ENCODE results near the gene UGGT2.
"Not testable (repeated sequence)": the region's sequence is repeated elsewhere in the genome, so short reads cannot be mapped to it uniquely, and the experiment has no call there.

UGGT2 gene

DNA sequence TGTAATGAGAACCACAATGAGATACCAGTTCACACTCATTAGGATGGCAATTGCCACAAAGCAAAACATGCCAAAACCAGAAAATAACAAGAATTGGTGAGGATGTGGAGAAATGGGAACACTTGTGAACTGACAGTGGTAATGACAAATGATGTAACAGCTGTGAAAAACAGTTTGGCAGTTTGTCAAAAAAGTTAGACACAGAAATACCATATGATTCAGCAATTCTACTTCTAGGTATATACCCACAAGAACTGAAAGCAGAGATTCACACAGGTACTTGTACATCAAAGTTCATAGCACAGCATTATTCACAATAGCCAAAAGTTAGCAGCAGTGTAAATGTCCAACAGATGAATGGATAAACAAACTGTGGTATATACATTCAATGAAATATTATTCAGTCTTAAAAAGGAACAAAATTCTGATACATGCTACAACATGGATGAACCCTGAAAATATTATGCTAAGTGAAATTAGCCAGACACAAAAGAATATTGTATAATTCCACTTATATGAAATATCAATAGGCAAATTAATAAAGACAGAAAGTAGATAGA, 96.5 kb downstream of the UGGT2 start:
- no peak for DNase-seq

DNA sequence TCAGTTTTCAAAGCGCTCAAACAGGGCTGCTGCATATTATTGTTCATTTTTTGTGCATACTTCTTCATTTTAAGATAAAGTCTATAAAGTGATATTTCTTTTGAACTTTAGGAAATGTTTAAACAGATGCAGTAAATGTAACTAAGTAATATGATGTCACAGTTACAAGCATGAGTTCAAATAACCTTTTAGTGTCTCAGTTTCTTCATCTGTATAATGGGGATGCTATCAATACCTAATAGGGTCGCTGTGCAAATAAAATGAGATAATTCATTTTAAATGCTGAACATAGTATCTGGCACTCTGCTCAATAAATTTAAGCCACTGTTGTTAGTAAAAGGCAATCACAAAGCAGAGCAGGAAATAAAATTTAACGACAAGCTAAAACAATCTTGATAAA, 97.5 kb downstream of the UGGT2 start:
- DNase-seq, result no peak

DNA sequence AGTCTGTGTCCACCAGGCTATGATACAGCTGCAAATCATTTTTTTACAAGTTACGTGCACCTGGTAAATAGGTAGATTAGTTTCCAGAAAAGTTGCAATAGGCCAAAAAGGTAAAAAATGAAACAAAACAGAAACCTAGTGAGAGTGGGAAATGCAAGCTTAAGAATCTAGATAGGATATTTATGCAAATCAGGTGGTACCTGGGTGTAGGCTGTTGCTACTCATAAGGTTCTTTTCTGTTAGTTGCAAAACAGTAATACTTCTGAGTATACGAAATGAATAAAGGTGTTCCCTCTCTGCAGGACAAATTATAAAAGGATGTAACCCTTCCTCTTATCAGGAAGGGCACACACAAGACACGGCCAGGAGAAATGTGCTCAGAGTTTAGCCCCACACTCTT, 97.9 kb downstream of the UGGT2 start:
- no peak for DNase-seq

DNA sequence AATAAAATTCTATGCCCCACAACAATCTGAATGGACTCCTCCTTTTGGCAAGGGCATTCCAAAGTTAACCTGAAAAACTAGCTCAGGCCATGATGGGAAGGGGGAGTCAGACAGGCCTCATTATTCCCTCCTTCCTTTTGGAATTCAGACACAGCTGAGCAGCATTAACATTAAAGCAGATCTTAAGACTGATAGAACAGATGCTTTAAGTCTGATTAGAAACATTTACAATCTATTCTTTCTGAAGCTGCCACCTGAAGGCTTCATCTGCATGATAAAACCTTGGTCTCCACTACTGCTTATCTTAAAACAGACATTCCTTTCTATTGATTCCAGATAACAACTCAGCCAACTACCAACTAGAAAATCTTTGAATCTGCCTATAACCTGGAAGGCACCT, 98.9 kb downstream of the UGGT2 start:
- DNase-seq, result no peak

DNA sequence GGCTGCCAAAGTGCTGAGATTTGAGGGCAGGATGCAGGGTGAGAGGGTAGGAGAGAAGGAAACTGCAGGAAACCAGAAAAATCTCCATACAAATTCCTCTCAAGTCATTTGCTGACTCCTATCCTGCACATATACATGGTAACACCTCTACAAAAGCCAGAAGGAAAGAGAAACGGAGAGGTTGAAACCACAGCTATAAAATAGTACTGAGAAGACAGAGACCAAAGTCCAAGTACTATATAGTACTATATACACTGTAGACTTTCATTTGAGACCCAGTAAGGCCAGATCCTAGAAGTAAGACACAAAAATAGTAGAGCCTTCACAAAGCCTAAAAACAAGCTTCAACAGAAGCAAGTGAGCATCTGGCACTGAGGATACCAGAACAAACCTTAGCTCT, 103.1 kb downstream of the UGGT2 start:
- no peak for DNase-seq

DNA sequence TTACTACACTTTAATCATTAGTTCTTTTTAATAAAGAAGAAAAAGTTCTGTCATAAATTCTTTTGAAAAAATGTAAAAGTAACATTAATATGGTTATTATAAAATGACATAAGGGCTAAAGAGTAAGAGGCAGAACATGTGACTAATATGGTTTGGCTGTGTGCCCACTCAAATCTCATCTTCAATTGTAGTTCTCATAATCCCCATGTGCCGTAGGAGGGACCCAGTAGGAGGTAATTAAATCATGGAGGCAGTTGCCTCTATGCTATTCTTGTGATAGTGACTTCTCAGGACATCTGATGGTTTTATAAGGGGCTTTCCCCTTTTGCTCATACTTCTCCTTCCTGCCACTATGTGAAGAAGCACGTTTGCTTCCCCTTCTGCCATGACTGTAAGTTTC, 104.5 kb downstream of the UGGT2 start:
- DNase-seq, result no peak

DNA sequence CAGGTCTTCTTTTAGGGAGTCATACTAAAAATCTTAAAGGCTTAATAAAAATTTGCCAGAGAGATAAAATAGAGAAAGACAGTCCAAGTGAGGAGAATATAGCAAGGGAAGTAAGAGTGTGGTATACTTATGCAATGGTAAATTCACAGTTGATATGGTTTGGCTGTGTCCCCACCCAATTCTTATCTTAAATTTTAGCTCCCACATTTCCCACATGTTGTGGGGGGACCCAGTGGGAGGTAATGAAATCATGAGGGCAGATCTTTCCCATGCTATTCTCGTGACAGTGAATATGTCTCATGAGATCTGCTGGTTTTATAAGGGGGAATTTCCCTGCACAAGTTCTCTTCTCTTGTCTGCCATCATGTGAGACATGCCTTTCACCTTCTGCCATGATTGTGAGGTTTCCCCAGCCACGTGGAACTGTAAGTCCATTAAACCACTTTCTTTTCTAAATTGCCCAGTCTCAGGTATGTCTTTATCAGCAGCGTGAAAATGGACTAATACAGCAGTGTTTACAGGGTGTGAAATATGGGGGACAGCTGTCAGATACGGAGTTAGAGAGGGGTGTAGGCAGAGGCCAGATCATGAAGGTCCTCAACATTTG, 115.4 kb downstream of the UGGT2 start:
- no peak for DNase-seq

DNA sequence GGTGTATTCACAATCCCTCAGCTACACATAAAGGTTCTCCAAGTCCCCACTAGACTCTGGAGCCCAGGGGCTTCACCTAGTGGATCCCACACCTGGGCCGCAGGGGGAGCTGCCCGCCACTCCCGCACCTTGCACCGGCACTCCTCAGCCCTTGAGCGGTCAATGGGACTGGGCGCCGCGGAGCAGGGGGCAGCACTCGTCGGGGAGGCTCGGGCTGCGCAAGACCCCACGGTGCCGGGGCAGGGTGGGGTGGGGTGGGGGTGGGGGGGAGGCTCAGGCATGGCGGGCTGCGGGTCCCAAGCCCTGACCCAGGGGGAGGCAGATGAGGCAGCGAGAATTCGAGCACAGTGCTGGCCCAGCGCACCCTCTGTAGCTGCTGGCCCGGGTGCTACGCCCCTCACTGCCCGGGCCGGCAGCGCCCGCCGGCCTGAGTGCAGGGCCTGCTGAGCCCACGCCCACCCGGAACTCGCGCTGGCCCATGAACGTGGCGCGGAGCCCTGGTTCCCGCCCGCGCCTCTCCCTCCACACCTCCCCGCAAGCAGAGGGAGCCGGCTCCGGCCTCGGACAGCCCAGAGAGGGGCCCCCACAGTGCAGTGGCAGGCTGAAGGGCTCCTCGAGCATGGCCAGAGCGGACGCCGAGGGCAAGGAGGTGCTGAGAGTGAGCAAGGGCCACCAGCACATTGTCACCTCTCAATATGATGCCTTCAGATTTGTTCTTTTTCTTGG, 121.7 kb downstream of the UGGT2 start:
- DNase-seq, result no peak

DNA sequence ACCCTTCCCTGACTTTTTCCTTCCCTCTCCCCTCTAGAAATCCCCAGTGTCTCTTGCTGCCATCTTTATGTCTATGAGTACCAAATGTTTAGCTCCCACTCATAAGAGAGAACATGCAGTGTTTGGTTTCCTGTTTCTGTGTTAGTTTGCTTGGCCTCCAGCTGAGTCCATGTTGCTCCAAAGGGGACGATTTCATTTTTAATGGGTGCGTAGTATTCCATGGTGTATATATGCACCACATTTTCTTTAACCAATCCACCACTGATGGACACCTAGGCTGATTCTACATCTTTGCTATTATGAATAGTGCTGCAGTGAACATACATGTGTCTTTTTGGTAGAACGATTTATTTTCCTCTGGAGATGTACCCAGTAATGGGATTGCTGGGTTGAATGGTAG, 123.8 kb downstream of the UGGT2 start:
- no peak for DNase-seq

DNA sequence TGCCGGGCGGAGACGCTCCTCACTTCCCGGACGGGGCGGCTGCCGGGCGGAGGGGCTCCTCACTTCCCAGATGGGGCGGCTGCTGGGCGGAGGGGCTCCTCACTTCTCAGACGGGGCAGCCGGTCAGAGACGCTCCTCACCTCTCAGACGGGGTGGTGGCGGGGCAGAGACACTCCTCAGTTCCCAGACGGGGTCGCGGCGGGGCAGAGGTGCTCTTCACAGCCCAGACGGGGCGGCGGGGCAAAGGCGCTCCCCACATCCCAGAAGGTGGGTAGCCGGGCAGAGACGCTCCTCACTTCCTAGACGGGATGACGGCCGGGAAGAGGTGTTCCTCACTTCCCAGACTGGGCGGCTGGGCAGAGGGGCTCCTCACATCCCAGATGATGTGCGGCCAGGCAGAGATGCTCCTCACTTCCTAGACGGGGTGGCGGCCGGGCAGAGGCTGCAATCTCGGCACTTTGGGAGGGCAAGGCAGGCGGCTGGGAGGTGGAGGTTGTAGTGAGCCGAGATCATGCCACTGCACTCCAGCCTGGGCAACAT, 124.8 kb downstream of the UGGT2 start:
- DNase-seq, result not testable (repeated sequence)

DNA sequence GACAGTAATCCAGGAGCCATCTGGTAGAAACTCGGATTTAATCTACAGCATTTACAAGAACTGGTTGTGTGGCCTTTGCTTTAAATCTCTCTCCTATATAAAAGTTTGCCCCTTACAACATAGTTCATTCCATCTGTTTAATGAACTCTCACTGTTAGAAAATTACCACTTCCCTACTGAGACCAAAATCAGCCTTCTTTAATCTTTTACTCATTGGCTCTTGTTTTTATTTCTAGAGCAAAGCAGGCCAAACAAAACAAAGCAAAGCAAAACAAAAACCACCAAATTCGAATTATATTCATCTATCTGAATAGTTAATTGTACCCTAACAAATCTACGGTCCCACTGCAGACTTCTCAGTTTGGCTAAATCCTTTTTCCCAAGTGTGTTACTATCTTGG, 127.0 kb downstream of the UGGT2 start:
- no peak for DNase-seq

DNA sequence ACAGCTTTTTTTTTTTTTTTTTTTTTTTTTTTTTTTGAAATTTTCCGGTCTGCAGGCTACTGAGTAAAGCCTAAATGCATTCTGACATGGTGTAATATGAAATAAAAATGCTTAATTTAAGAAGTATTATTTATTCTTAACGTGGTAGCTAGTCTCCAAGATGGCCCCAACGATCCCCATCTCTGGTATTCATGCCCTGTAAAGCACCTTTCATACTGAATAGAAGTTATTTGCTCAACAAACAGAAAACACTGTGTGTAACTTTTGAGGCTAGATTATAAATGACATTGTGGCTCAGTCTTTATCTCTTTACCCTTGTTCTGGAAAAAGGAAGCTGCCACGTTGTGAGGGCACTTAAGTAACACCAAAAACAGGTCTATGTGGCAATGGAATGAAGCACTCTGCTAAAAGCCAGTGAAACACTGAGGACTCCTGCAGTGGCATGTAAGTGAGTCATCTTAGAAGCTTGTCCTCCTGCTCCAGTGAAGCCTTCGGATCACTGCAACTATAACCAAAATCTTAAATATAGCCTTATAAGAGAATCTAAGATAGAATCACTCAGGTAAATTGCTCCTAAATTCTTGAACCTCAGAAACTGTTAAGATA, 128.7 kb downstream of the UGGT2 start:
- DNase-seq, result no peak

DNA sequence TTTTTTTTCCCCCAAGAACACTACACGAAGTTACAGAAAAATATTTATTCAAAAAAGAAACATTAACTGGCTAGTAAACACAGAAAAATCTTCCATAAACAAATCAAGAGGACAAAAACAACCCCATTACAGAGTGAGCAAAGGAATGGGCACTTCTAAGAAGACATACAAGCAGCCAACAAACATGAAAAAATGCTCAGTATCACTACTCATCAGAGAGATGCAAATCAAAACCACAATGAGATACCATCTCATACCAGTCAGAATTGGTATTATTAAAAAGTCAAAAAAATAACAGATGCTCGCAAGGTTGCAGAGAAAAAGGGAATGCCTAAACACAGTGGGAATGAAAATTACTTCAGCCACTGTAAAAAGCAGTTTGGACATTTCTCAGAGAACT, 131.7 kb downstream of the UGGT2 start:
- no peak for DNase-seq

DNA sequence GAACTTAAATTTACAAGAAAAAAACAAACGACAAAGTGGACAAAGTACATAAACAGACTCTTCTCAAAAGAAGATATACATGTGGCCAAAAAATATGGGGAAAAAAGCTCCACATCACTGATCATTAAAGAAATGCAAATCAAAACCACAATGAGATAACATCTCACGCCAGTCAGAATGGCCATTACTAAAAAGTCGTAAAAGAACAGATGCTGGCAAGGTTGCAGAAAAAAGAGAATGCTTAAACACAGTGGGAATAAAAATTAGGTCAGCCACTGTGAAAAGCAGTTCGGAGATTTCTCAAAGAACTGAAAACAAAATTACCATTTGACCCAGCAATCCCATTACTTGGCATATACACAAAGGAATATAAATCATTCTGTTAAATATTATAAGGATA, 132.7 kb downstream of the UGGT2 start:
- no peak for DNase-seq

DNA sequence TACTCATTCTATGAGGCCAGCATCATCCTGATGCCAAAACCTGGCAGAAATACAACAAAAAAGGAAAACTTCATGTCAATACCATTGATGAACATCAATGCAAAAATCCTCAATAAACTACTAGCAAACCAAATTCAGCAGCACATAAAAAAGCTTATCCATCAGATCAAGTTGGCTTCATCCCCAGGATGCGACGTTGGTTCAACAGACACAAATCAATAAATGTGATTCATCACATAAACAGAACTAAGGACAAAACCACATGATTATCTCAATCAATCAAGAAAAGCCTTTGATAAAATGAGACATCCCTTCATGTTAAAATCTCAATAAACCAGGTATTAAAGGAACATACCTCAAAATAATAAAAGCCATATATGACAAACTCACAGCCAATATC, 134.3 kb downstream of the UGGT2 start:
- DNase-seq, result no peak

DNA sequence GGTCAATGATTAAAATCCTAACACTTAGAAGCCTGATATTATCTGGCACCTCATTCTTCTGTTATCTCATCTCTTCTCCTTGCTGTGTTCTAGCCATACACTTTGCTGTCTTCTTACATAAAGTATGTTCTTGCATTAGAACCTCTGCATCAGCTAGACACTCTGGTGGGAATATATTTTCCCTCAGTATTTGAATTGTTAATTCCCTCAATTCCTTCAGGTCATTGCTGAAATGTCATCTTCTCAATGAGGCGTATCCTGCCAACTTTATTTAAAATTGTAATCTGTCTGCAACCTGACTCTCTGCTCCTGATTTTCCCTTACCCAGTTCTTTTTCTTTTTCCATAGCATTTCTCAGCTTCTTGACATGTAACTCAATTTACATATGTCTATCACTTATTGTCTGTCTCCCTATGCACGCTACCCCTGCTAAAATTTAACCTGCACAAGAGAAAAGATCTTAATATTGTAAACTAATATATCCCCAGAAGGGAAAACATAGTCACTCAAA, 138.2 kb downstream of the UGGT2 start:
- no peak for DNase-seq

DNA sequence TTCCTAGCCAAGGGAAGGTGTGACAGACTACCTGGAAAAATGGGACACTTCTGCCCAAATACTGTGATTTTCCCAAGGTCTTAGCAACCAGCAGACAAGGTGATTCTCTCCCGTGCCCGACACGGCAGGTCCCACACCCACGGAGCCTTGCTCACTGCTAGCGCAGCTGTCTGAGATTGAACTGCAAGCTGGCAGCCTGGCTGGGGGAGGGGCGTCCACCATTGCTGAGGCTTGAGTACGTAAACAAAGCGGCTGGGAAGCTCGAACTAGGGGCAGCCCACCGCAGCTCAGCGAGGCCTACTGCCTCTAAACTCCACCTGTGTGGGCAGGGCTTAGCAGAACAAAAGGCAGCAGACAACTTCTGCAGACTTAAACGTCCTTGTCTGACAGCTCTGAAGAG, 146.2 kb downstream of the UGGT2 start:
- DNase-seq, result no peak

DNA sequence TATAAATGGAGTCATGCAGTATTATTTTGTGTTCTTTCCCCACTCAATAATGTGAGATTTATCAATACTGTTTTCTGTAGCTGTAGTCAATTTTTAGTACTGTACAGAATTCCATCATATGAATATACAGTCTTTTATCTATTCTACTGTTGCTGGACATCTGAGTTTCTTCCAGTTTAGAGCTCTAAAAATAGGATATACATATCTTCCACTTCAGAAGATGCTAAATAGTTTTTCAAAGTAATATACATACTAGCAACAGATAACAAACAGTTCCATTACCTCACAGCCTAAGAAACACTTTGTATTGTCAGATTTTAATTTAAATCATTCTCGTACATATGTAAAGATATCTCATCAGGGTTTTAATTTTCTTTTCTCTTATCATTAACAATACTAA, 149.6 kb downstream of the UGGT2 start:
- no peak for DNase-seq

DNA sequence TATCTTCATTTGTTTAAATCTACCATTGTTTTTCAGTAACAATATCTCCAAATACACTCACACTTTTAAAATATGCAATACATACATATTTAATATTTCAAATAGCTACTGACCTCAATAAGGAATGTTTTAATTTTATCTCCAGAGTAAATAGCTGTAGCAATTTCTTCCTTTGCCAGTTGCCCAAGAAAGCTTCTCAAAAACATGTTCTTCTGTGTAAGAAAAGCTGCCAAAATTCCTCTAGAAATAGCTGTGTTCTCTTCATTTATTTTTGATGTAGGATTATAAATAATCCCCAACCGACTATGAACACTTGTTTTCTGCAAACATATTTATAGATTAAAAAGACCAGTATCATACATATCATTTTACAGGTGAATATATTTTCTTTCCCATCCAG, 150.5 kb downstream of the UGGT2 start:
- no peak for DNase-seq

DNA sequence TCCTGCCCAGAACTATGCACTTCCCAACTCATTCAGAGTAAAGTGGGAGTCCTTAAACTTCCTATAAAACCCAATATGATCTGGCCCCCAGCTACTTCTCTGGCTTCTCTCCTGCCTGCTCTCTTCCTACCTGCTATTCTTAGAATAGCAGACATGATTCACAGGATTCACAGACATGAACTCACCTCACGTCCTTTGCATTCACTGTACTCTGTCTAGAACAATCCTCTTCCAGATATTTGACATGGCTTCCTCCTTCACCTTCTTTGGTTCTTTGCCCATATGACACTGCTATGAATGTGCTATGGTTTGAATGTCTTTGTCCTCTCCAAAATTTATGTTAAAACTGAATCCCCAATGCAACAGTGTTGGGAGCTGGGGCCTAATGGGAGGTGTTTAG, 154.9 kb downstream of the UGGT2 start:
- DNase-seq, result no peak

DNA sequence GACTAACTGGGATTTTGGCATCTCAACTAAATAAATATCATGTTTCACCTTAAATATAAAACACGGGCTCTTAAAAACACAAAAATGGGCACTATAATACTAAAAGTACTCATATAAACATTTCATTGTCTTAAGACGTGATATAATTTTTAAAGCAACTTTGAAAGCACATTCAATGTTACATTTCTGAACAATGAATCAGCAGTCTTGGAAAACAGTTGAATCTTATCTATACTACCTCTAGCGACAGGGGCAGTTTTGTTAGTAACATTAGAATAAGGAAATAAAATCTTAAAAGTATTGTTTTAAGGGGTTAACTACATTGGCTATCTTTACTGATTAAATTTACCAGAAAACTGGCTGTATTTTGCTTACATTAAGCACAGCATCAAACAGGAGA, 156.9 kb downstream of the UGGT2 start:
- DNase-seq, result no peak

DNA sequence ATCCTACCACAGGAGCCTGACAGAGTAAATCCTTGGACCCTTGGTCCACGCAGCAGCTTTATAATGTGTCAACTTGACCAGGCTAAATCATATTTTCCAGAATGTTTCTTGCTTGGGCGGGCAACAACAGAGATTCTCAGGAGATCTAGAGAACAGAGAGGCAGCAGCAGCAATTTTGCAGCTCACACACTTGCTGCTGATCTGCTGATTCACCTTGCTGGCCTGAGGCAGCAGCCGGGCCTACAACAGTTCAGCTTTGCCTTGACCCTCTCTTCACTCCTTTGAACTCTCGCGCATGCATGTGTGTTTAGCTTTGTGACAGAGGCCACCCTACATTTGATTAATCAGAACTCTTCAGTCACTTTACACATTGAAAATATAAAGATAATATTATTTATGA, 159.3 kb downstream of the UGGT2 start:
- DNase-seq, result no peak

DNA sequence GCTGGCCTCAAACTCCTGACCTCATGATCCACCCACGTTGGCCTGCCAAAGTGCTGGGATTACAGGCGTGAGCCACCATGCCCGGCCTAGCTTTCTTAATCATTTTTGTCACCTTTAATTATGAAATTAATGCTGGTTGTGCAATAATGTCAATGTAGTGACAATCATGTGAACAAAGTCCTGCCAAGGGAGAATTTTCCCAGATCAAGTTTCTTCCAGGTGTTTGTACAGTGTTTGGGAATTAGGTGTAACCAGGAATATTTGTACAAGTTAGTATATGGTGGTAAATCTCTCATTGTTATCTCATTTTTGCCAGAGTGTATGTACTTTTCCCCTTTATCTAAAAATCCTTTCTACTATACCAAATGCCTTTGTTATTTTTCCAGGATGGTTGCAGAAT, 171.1 kb downstream of the UGGT2 start:
- DNase-seq, result no peak

DNA sequence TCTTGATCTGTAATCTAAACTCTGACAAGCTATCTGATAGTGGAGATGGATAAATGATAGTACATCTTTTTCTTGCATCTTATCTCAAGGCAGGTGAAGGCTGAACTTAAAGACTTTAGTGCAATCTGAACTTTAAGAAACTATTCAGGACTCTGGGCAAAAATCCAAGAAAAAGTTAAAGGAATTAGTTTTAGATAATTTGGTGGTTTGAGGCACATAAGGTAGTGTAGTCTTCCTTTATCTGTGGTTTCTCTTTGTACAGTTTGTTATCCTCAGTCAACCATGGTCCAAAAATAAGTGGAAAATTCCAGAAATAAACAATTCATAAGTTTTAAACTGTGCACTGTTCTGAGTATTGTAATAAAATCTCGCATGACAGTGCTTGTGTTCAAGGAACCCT, 172.9 kb downstream of the UGGT2 start:
- no peak for DNase-seq

Measured in stimulated activated CD4-positive, alpha-beta T cell treated with anti-CD3 and anti-CD28 coated beads, Interleukin-2, amount 100 ng/mL, for 48 hours (primary cell).